ENCODE results near the gene POC1A.

GRCh38 chr3:52036829-52037228 lies 117.4 kb downstream of the POC1A start:
- TF ChIP-seq, protein P1, sequence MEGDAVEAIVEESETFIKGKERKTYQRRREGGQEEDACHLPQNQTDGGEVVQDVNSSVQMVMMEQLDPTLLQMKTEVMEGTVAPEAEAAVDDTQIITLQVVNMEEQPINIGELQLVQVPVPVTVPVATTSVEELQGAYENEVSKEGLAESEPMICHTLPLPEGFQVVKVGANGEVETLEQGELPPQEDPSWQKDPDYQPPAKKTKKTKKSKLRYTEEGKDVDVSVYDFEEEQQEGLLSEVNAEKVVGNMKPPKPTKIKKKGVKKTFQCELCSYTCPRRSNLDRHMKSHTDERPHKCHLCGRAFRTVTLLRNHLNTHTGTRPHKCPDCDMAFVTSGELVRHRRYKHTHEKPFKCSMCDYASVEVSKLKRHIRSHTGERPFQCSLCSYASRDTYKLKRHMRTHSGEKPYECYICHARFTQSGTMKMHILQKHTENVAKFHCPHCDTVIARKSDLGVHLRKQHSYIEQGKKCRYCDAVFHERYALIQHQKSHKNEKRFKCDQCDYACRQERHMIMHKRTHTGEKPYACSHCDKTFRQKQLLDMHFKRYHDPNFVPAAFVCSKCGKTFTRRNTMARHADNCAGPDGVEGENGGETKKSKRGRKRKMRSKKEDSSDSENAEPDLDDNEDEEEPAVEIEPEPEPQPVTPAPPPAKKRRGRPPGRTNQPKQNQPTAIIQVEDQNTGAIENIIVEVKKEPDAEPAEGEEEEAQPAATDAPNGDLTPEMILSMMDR (IDR thresholded peaks at IDR 0.05): no peak
- TF ChIP-seq POLR2A (IDR thresholded peaks at IDR 0.05): no peak

All from testis (tissue), 2 donors.